GM19099 (cell line): Measurements from ENCODE around the gene LINS1.

ENCODE experiments used
- POLR2A ChIP-seq: IDR thresholded peaks from 3 replicates; pipeline ENCODE4 v1.6.1; 2011; ENCODE audit warnings: low read depth; ENCODE audit not compliant: insufficient read length; ENCODE audit errors: extremely low read depth

The LINS1 gene

GRCh38 chr15:100572362-100572983 is 29.5 kb downstream of the LINS1 start:
- no peak for TF ChIP-seq POLR2A

DNA sequence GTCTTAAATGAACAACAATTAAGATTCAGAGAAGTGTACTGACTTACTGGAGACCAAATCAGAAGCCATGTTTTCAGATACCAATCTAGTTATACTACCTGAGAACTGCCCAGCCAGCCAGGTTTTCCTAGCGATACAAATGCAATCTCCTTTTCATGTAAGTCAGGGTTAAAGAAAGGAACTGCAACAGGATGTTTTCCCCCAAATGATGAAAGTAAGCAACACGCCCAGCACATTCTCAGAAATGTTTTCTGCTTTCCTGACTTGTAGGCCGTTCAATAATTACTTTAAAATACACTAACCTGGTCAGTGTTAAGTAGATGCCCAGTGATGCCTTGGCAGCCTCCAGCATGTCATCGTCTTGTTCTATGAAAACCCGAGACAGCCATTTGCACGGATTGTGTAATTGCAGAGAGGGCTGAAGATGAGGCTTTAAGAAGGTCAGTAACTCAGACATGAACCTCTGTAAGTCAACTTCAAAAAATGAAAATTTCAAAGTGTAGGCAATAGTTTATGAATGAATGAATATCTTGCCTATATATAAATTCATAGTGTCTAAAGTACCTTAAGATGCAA is 30.3 kb downstream of the LINS1 start:
- TF ChIP-seq POLR2A = no peak

DNA sequence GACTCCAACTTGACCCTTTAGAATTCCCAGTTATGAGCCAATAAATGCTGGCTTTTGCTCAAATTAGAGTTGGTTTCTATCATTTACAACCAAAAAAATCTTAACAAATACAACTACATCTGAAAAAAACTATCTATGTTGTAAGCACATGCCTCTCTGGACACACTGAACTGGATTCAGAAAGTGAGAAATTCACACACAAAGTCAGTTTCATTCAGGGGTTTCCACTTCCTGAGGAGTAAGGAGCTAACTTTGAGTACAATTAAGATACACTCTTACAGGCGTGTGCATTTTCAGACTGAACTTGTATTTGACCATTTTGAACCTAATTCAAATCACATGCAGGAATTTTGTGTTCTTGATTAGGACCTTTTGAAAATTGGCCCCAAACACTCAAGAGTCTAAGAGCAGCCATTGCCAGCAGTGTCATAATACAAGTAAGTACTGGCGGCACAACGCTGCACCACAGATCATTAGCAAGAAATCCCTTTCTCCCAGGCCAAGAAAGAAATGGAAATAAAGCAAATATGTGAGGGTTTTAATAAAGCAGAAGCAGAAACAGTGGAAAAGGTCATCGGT is 31.2 kb downstream of the LINS1 start:
- TF ChIP-seq POLR2A = no peak

DNA sequence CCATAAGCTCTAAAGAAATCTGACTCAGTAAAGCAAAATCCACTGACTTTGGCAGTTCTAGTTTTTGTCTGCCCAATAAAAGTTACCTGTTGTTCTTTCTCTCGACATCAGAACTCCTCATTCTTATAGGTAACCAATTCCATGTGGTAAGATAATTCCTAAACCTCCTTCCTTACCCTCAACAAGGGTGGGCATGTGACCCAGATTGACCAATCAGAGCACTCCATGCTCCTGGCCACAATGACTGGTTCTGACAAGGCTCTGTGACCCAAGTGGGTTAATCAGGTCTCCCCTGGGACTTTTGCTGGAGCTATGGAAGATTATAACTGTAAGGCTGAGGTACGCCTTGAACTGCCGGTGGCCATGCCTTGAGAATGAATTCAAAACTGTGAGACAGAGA is 31.7 kb downstream of the LINS1 start:
- TF ChIP-seq POLR2A = no peak

DNA sequence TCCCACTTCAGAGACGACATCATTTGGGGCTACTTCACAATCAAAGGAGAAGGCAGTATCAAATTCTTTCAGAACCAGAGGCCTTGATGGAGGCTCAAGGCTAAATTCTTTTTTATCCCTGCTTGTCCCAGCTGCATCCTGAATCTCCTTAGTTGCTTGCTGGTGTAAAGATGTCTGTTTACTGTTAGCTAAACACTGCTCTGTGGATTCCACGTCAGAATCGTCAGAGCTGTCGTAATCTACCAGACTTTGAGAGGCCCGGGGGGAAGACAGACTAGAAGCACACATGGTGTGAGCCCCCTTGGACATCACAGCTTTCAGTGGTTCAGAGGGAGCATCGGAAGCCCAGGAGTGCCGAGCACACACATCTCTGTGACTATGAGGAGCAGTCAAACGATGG is 32.6 kb downstream of the LINS1 start:
- no peak for TF ChIP-seq POLR2A

GRCh38 chr15:100566850-100567628 is 34.9 kb downstream of the LINS1 start:
- no peak for TF ChIP-seq POLR2A

DNA sequence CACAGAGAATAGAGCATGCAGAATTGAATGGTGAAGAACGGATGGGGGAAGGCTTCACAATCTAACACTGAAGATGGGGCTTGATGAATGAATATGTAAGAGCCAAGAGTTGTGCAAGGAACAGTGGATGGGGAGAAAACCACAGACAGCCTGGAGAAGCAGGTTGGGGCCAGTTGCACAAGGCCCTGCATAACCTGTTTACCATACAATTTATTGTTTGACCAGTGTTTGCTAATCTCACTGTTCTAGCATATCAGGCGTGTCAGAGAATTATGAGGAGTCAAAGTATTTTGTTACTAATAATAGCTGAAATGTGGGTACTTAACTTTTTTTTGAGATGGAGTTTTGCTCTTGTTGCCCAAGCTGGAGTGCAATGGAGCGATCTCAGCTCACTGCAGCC is 36.4 kb downstream of the LINS1 start:
- no peak for TF ChIP-seq POLR2A

- no peak for TF ChIP-seq POLR2A
Measured at GRCh38 chr15:100560323-100560722, 41.7 kb downstream of the LINS1 start.

DNA sequence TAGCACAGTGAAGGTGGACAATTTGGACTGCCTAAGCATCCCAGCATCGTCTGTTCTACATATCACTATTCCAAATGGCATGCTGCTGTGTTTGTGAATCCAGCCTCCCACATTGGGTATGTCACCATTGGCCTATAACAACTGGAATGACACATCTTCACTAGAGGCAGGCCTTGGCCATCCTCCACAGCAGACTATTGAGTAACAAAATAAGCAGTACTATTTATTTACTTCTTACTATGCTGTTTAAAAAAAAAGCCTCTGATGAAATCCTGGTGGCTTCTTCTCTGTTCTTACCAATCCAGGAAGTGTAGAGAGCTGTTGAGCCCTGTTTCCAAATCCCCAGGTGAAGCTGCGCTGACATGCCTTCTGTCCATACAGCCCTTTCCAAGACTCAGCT is 42.7 kb downstream of the LINS1 start:
- no peak for TF ChIP-seq POLR2A

GRCh38 chr15:100558771-100559254 is 43.2 kb downstream of the LINS1 start:
- TF ChIP-seq POLR2A = no peak

DNA sequence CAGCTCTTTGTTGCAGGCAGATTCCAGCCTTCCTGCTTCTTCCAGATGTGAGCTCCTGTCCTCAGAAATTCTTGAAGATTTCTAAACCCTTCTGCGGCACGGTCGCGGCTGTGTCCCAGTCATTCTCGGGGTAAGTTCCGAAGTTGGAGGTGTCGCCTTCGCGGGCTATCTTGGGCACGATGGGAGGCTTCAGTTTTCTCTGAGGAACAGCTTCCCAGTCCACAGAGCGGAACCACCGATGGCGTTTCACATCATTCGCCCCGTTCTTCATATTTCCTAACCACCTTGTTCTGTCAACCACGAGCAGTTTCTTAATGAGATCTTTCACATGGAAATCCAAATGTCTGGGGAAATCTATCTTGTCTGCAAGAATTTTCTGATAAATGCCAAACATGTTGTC is 48.5 kb downstream of the LINS1 start:
- no peak for TF ChIP-seq POLR2A

- no peak for TF ChIP-seq POLR2A
Measured at GRCh38 chr15:100547961-100548360, 54.0 kb downstream of the LINS1 start.

DNA sequence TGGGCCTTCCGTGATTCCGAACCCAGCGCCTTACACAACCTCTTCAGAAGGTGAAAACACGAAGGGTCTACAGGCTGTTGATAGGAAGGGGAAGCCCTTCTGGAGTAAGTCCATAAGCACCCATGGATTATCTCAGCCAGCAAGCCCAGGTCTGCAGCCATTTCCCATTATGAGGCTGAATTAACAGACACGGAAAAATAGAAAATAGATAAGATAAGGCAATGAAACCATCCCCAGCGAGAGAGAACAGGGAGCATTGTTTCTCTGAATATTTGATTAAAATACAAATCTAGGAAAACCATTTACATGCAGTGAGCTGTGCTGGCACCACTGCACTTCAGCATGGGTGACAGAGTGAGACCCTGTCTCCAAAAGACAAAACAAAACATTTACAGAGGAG is 57.0 kb downstream of the LINS1 start:
- TF ChIP-seq POLR2A = no peak

DNA sequence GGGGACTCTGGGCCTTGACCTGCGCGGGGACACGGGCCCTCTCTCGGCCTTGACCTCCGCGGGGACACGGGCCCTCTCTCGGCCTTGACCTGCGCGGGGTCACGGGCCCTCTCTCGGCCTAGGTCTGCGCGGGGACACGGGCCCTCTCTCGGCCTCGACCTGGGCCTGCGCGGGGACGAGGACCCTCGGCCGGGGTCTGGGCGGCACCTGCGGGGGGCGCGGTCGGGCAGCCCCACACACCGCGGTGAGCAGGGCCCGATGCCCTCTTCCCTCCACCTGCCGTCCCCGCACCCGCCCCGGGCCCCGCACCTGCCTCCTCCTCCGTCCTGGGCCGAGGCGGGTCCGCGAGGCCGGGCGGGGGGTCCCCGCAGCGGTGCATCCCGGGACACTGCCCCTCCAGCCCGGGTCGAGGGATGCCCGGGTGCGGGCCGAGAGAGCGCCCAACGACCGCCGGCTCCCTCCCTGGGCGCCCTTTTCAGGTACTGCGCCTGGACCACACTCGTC is 57.6 kb downstream of the LINS1 start:
- no peak for TF ChIP-seq POLR2A

GRCh38 chr15:100542290-100542689 is 59.7 kb downstream of the LINS1 start:
- TF ChIP-seq POLR2A = no peak
